CD1c-positive myeloid dendritic cell (primary cell): Measurements from ENCODE around the gene EPHA6.
"Not testable (repeated sequence)": the region's sequence is repeated elsewhere in the genome, so short reads cannot be mapped to it uniquely, and the experiment has no call there.

ENCODE experiments used
- DNase-seq: peaks from one replicate; pipeline ENCODE4 v3.0.0-alpha.2; 2016; ENCODE audit errors: extremely low spot score

The EPHA6 gene

GRCh38 chr3:96915445-96915844 lies 101.1 kb downstream of the EPHA6 start:
- no peak for DNase-seq

DNA sequence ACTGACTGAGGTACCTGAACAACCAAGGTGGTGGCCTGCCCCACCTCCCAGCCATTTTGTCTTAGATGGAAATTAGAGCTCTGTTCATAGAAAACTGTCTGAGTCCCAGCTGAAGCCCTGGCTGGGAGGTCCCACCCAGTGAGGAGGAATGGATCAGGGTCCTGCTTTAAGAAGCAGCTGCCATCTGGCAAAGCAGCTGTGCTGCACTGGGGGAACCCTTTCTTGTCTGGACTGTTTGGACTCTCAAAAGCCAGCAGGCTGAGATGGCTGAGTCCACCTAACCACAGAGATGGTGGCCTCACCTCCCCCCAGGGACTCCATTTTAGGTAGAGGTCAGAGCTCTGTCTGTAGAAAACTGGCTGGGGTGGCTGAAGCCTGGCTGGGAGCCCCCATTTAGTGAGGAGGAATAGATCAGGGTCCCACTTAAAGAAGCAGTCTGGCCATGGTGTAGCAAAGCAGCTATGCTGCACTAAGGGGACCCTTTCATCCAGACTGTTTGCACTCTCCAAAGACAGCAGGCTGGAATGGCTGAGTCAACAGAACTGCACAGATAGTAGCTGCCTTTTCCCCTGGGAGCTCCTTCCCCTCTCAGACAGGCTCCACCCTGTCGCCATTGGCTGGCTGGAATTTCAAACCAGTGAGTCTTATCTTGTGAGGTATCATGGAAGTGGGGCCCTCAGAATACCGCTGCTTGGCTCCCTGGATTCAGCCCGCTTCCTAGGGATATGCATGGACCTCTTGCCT lies 116.9 kb downstream of the EPHA6 start:
- DNase-seq: no peak

GRCh38 chr3:96942131-96942530 lies 127.7 kb downstream of the EPHA6 start:
- DNase-seq: not testable (repeated sequence)

GRCh38 chr3:96958856-96959255 lies 144.5 kb downstream of the EPHA6 start:
- DNase-seq: no peak

GRCh38 chr3:96959474-96959873 lies 145.1 kb downstream of the EPHA6 start:
- no peak for DNase-seq

DNA sequence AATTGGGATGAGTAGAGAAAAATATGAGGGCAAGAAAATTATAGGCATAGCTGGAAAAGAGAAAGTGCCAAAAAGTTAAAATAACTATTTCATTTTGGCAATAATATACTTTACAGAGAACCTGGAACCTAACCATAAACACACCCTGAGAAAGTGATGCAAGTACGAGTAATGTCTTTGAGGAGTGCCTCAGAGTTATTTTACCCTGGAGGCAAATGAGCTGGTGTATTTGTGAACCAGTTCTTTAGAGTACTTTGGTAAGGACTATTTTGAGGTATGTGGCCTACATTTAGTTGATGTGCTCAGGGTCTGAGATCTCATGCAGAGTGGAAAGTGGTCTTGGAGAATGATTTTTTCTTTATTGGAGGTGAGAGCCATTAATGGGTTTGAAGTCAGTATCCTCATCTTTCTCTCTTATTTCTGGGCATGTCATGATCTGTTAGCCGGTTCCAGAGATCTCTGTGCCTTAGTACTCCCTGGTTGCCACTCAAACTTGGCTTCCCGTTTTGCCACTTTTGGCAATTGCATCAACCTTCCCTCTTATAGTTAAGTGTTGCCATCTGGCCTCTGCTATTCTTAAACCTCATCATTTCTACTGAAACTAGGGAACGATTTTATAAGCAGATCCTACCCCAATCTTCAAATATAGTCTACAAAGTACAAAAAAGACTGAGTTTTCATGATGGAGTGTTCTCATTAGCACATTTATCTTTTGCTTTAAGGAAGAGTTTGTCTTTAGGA lies 145.7 kb downstream of the EPHA6 start:
- no peak for DNase-seq

DNA sequence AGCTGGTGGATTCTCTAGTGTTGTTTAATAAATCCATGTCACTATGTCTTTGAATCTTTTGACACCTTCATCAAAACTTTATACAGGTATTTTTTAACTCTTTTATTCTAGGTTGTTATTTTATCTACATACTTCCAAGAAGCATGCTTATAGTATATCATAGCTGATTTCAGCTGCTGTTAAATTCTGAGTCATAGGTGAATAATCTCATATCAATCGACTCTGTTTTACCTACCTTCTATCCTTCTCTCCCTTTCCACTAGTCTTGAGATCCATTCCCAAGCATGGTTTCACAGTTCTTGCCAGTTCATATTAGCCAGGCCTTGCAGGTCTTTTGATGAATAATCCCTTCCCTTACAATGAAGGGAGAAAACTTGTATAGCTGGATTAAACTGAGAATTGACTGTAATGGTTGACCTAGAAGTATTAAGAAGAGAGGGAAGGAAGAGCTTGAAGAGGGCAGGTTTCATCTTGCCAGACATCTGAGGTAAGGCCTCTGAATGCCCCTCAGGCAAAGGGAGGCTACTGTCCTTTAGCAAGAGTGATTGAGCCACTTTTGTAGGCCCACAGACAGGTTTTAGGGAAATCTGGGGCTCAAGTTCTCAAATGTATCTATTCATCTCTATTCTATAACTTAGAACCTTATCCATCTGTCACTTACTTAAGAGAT lies 146.4 kb downstream of the EPHA6 start:
- DNase-seq: no peak

GRCh38 chr3:96961576-96961975 lies 147.2 kb downstream of the EPHA6 start:
- DNase-seq: no peak

DNA sequence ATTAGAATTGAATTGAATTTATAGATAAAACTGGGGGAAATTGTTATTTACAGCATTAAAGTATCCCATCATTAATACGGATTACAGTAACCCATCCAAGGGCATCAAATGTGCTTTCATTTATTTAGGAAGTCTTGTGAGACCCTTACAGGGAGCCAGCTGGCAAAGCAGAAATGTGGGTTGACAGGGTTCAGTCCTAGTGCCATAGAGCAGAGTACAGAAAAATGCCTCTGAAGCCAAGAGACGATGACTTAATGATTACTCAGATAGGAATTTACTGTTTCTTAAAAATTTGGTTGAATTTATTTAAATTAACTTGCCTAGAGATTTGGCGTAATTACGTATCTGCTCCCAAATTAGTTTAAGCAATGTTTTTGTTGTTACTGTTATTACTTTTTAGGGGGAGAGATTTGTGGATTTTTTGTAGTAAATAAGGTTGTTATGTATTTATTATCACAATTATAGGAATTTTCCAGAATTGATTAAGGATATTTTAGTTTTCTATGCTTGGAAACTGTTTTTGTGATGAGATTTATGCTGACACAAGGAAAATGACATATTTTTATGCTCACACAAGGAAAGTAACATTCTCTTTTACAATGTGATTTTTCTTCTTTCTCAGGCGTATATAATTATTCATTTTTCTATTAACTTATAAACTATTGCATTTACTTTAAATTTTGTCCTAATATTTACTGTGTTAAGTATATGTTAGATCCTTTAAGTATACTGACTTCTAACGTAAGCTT lies 152.0 kb downstream of the EPHA6 start:
- no peak for DNase-seq

DNA sequence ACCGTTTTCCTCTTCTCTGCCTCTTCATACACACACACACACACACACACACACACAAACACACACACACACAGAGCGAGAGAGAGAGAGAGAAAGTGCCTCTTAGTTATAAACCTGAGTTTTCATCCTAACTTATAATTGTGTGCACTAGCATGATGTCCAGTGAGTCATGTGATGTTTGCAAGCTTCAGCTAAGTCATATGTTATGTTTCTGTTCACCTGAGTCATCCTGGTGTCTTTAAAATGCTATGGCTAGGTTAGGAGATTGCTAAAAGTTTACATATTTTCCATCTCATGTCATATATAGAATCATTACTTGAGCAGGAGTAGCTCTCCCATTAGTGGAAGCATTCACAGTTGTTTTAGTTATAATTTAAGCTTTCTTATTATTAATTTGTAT lies 155.8 kb downstream of the EPHA6 start:
- no peak for DNase-seq

GRCh38 chr3:96977671-96978070 lies 163.3 kb downstream of the EPHA6 start:
- DNase-seq: no peak

DNA sequence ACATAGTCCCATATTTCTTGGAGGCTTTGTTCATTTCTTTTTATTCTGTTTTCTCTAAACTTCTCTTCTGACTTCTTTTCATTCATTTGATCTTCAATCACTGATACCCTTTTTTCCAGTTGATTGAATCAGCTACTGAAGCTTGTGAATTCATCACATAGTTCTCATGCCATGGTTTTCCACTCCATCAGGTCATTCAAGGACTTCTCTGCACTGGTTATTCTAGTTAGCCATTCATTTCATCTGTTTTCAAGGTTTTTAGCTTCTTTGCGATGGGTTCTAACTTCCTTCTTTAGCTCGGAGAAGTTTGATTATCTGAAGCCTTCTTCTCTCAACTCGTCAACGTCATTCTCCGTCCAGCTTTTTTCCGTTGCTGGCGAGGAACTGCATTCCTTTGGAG lies 169.3 kb downstream of the EPHA6 start:
- not testable (repeated sequence) for DNase-seq

- no peak for DNase-seq
These were observed 171.8 kb downstream of the EPHA6 start for GRCh38 chr3:96986241-96986640.

GRCh38 chr3:96991231-96991630 lies 176.8 kb downstream of the EPHA6 start:
- DNase-seq: no peak

DNA sequence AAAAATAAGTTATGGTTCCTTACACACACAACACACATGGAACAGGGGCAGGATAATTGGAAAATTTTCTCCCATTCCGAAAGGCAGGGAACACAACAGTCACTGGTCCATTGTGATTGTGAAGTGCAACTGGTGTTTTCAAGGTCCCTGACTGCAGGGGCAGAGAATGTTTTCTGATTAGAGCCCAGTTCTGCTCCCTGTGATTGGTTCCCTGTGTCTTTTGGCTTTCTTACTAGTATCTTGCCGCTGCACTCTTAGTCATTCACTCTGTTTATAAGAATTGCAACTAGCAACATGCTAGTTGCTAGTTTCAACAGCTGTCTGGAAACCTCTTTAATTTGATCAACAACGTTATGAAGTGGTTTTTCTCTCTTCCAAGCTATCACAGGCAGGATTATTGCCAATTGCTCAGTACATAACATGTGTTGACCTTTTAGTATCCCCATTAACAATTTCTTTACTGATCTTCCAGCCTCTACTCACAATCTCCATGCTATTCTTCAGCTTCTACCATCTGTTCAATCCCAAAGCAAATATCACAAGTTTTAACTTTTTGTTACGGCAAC lies 177.5 kb downstream of the EPHA6 start:
- DNase-seq: no peak

GRCh38 chr3:96994988-96995387 lies 180.6 kb downstream of the EPHA6 start:
- no peak for DNase-seq

- no peak for DNase-seq
These were observed 181.6 kb downstream of the EPHA6 start for GRCh38 chr3:96996009-96996408.

- DNase-seq: no peak
These were observed 187.2 kb downstream of the EPHA6 start for GRCh38 chr3:97001611-97002010.

DNA sequence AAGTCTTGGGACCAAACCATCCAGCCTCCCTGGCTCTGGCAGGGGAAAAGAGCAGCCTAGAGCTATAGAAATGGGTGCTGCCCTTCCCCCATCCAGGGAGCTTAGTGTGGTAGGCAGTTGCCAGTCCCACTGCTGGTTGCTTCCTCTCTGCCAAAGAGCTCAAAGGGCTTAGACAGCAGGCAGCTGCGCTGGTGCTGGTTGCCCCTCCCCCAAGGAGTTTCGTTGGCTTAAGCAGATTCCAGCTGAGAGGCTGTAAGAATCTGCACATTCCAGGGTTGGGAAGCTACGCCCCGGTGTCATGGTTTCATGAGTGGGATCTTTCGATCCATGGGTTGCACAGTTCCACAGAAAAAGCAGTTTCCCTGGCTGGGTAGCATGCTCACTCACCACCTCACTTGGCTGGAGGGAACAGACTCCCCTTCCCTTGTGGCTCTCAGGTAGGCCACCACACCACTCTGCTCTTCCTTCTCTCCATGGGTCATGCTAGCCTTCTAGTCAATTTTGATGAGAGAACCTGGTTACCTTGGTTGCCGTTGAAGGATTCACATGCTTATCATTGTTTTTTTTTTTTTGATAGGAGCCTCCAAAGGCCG lies 195.1 kb downstream of the EPHA6 start:
- DNase-seq: no peak

DNA sequence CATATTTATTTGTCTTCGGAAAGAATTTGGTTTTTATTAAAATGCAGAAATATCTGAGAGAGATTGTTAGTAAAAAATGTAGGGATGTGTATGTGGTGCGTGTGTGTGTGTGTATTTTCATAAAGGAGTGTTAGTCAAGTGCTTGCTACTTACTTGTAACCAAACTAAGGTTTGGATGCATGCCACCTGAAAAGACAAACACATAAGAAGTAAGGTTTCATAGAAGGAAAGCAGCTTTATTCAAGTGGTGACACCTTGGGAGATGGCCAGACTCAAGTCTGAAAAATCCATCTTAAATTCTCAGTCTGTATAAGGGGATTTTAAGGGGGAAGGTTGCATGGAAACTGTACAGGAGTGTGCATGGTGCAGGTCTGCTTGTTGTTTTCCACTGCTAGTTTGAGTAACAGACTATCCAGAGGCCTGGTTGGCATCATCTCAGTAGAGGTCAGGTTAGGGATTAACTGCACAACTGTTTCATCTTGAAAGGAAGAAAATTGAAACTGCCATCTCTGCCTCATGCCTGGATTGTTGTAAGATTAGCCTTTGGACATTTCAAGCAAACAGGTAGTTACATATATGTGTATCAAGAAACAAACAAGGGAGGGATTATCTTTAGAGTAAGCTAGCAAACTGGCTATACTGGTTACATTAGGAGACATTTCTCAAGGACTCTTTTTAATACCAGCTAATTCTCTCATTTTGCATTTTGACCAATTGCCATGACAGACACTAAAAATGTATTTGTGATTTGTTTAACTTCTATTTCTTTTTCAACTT lies 196.7 kb downstream of the EPHA6 start:
- no peak for DNase-seq

- DNase-seq: no peak
These were observed 207.4 kb downstream of the EPHA6 start for GRCh38 chr3:97021778-97022177.
